Fibroblast of mammary gland (primary cell): ENCODE results near the gene NFKB1.
A peak's percentile ranks its signal among the peaks of the same experiment; 100 is the strongest.

Source experiments
- DNase-seq: peaks from one replicate; pipeline ENCODE4 v3.0.0-alpha.2; 2010; ENCODE audit warnings: low read depth
- H3K4me3 ChIP-seq: 2 replicates; pipeline ENCODE4 v1.5.1; 2011; ENCODE audit warnings: low read depth, mild to moderate bottlenecking, low read length, moderate library complexity; ENCODE audit not compliant: control insufficient read depth
- TF ChIP-seq, protein P1 (sequence below): conservative IDR thresholded peaks from 2 replicates; pipeline ENCODE4 v1.5.1; 2011; ENCODE audit warnings: low read depth, low read length, inconsistent platforms; ENCODE audit not compliant: control insufficient read depth, insufficient read depth

The NFKB1 gene

DNA sequence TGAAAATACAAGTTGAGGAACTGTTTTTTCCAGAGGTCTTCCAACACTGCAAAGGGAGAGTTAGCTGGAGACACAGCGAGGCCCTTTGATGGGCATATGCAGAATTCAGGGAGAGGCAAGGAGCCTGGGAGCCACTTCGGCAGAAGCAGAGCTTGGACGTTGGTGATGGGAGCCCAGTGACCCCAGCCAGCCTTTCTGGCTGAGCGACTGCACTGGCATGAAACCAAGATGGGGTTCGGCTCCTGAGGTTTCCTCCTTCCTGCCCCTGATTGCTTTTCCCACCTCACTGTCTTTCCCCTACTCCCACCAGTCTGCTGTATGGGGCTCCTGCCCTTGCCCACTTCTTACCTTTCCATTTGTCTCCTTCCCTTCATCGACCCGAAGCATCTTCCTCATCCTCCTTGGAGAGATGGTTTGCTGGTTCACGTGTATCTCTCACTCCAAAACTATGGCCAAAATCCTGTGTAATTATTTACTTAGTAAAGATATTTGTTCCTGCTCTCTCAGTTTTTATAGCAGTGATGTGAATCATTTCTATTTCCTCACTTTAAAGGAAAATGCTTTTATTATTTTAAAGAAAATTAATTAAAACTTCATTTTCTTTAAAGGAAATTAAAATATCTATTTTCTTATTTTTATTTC, 100.5 kb downstream of the NFKB1 start:
- no peak for DNase-seq
- TF ChIP-seq, protein P1, sequence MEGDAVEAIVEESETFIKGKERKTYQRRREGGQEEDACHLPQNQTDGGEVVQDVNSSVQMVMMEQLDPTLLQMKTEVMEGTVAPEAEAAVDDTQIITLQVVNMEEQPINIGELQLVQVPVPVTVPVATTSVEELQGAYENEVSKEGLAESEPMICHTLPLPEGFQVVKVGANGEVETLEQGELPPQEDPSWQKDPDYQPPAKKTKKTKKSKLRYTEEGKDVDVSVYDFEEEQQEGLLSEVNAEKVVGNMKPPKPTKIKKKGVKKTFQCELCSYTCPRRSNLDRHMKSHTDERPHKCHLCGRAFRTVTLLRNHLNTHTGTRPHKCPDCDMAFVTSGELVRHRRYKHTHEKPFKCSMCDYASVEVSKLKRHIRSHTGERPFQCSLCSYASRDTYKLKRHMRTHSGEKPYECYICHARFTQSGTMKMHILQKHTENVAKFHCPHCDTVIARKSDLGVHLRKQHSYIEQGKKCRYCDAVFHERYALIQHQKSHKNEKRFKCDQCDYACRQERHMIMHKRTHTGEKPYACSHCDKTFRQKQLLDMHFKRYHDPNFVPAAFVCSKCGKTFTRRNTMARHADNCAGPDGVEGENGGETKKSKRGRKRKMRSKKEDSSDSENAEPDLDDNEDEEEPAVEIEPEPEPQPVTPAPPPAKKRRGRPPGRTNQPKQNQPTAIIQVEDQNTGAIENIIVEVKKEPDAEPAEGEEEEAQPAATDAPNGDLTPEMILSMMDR, result no peak
- no peak overlapping the region for H3K4me3 ChIP-seq

DNA sequence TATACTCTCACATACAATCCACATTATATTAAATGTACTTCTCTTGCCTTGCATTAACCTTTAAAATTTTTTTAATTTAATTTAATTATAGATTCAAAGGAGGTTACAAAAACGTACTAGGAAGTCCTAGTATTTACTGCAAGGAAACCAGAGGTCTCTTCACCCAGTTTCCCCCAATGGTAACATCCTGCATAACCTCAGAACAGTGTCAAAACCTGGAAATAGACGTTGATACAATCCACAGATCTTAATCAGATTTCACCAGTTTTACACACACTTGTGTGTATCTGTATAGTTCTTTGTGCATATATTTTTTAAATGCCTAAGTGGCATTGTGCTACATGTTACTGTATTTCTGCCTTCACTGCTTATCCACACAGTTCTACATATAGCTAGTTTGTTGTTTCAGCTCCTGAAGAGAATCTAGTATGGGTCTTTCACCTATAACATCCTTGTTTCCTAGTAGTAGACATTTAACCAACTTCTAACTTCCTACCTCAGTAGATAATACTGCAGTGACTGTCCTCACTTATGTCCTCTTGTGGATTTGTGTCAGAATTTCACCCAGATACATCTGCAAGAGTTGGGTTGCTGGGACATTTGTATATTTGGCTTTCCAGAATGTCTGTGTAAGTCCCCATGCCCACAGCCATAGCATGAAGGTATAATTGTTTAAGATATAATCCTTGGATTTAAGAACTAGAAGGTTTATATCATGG, 103.2 kb downstream of the NFKB1 start:
- DNase-seq, result no peak
- TF ChIP-seq, protein P1, result no peak
- H3K4me3 ChIP-seq, result no peak overlapping the region

DNA sequence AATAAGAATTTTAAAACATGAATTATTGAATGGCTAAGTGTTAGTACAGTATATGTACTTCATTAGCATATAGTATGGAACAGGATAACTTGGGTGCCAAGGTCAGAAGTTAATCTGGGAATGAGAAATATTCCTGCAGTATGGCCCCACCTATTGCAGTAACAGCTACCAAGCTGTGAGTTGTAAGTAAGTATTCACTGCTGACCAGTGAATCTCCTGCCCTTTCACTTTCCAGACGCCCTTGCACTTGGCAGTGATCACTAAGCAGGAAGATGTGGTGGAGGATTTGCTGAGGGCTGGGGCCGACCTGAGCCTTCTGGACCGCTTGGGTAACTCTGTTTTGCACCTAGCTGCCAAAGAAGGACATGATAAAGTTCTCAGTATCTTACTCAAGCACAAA, 105.1 kb downstream of the NFKB1 start:
- DNase-seq, result no peak
- TF ChIP-seq, protein P1, result no peak
- no peak overlapping the region for H3K4me3 ChIP-seq

DNA sequence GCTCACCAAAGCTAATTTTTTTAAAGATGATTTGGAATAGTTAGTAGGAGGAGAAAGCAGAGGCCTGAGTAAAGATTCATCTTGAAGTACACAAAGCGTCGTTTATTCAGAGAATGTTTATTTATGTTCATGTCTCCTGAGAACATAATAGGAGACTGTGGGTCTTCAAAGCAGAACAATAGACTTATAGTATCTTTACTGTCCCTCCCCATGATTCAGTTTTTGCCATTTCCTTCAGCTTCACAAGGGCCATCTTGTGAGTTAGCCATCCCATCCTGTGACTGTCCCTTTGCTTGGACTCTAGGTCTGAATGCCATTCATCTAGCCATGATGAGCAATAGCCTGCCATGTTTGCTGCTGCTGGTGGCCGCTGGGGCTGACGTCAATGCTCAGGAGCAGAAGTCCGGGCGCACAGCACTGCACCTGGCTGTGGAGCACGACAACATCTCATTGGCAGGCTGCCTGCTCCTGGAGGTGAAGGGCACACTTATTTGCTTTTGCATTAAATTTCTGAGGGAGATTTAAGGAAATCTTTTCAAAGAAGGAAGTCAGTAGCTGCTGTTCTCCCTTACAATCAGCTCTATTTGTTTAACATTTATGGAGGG, 105.8 kb downstream of the NFKB1 start:
- TF ChIP-seq, protein P1, result no peak
- no peak overlapping the region for H3K4me3 ChIP-seq
- DNase-seq, result no peak

DNA sequence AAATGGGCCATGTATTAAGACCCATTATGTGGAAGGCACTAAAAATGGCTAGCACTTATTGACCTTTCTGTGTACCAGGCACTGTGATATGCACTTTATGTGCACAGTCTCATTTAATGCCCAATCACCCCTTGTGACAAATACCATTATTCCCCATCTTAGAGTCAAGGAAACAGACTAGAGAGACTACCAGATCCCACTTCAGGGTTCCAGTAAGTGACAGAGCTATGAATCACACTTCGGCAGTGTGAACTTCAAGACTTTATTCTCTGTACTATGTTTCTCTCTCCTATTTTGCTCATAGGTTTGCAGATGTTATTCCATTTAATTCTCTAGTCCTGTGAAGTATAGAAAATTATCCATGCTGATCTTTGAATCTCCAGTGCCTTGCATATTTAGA, 107.0 kb downstream of the NFKB1 start:
- H3K4me3 ChIP-seq, result no peak overlapping the region
- TF ChIP-seq, protein P1, result no peak
- peak; percentile 44 for DNase-seq

DNA sequence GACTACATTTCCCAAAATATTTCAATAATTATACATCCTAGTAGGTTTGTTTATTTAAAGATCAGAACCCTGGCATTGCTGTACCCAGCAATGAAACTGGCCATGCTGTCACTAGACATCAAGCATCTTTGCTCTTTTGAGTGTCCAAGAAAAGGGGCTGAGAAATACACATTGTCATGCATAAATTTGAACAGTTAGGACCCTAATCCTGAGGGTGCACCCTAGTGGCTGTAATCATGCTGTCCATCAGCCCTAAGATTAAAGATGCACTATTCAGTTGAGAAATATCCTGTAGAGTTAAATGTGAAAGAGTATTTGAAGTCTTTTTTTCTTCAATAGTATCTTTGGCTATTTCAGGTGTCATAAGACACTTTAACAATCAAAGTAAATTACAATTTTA, 108.8 kb downstream of the NFKB1 start:
- DNase-seq, result peak; percentile 24
- TF ChIP-seq, protein P1, result peak; percentile 47
- H3K4me3 ChIP-seq, result no peak overlapping the region
